GM08714 (cell line): ENCODE data around the gene PLA2G4F.

Experiments
- H3K4me3 ChIP-seq: fragments of 200-500 bp; sonication (Bioruptor generic); 2 replicates; pipeline ENCODE4 v1.5.1; 2014; ENCODE audit warnings: mild to moderate bottlenecking, low read length, inconsistent platforms
- ZNF274 ChIP-seq: IDR thresholded peaks from 2 replicates; pipeline ENCODE4 v1.6.1; 2012; ENCODE audit warnings: mild to moderate bottlenecking, low read depth, low read length

Gene PLA2G4F

DNA sequence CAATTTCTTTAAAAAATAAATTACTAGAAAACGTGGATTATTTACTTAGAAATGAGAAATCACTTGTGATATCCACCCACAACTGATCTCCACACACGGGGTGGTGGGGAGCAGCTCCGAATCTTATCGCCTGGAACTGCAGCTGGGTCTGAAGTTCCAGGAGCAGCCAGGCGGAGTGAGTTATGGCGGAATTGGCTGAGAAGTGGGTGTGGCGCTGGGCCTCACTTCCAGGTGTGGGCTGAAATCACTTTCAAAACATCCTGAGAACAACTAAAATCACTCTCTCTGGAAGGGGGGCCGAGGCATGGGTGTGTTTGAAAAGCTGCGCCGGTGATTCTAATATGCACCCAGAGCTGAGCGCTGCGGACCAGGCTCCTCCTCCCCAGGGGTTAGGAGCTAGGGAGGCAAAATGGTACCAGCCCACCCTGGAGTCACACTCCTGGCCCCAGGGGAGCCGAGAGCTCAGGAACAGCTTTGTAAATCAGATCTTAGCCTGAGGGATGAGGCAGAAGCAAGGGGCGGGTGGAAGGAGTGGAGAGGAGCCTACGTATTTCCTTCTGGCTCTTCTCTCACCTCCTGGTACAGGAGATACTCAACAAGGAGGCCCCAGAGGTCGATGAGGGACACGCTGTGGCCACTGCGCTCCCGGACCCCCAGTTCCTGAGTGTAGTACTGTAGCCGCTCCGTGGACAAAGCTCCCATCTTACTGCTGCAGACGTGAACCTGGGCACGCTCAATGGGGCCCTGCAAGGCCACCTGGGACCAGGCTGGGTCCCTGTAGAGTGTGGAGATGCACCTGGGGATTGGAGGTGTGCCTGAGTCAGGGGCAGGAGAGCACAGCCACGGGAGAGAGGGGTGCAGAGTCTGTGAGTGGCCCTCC is 9.6 kb downstream of the PLA2G4F start:
- no peak overlapping the region for H3K4me3 ChIP-seq
- no peak for TF ChIP-seq ZNF274

DNA sequence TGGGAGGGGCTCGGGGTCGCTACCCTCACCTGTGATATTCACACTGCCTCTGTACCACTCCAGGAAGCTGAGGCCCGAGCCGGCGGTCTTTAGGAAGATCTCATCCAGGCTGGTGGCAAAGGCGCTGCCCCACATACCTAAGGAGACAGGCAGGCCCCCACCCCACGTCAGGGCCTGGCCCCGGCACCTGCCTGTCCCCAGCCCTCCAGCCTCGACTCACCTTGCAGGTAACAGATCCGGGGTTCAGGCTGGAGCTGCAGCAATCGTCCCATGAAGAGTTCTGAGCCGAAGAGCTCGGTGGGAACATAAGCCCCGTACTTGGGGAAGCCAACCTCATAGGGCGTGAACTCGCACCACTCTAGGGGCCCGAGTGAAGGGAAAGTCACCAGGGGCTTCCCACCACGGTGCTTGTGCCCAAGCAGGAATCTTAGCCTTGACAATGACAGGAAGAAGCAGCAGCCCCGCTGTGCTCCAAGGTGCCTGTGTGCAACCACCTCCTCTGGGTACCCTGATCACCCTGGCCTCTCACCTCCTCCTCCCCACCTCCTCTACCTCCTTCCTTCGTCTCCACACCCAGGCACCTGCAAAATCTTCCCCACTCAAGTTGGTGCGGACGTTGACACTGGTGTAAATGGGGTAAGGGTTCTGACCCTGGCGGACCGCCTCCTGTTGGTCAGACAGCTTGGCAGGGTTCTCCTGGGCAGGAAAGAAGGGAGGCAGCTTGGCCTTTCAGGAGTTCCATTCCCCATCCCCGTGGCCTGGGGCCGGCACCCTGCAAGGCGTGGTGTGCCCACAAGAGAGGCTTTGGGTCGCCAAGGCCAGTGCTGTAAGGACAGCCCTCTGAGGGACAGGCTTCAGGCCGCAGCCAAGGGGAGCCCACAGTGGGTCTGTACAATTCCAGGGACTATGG is 10.6 kb downstream of the PLA2G4F start:
- no peak overlapping the region for H3K4me3 ChIP-seq
- no peak for TF ChIP-seq ZNF274

DNA sequence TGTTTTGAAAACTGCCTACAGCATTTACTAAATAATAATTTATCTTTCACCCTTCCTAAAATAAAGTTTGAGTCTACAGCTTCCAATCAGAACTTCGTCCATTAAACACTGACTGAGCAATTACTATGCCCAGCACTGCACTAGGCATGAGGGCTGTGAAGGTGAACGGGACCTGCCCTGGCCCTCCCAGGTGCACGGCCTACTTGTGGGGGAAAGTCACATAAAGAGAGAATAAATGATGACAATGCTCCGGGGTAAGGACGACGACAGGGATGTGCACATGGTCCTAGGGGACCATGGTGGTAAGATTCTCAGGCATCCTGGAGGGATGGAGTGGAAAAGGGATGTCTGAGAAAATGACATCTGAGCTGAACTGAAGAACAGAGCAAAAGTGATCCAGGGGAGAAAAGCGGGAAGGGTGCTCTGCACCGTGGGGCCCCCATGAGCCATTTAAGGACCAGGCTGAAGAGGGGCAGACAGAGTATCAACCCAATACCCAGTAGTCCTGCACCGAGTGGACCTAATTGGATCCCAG is 11.5 kb downstream of the PLA2G4F start:
- no peak for TF ChIP-seq ZNF274

DNA sequence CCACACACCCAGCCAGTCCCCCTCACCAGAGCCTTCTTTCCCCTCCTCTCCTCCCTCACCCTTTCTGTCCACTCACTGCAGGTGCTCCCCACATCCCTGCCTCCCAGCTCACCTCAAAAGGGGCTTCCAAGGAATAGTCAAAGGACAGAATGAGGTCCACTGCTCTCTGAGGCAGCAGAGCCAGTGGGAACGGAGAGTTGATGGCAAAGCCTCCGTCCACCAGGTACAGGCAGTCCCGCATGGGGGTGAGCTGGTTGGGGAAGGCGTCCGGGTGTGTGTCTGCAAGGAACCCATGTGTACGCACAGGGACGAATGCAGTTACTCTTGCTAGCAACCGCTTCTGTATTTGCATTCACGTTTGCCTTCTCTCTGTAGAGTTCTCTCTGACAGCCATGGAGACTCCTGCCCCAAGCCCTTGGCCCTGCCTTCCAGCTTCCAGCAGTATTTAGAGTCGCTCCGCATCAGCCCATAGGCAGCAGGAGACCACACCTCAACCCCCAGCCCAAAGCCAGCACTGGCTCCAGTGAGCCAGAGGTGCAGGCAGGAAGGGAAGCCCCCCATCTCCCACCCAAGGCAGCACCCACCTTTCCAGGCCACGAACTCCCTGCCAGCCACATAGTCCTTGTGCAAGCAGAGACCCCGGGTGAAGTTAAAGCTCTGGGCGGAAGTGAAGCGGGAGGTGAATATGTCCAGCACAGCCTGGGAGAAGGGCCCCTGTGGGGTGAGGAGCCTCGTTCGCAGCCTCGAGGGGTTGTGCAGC is 12.4 kb downstream of the PLA2G4F start:
- TF ChIP-seq ZNF274: no peak
- no peak overlapping the region for H3K4me3 ChIP-seq

More for the DNA sequence above, 11.5 kb downstream of the PLA2G4F start:
- no peak overlapping the region for H3K4me3 ChIP-seq

DNA sequence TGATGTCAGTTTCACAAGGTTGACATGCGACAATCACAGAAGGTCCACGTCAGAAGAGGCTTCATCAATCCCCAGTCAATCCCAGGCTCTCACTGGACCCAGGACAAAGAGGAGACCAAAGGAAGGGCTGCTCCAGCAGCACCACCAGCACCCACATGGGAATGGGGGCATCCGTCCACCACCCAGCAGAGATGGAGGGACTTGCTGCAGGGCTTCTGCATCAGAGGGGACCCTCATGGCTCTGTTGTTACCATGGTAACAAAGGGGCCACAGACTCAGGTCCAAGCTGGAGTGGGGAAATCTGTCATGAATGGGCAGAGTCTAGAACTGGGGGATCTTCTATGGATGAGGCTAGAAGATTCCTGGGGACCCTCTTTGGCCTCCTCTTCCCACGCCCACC is 13.1 kb downstream of the PLA2G4F start:
- TF ChIP-seq ZNF274: no peak
- no peak overlapping the region for H3K4me3 ChIP-seq

DNA sequence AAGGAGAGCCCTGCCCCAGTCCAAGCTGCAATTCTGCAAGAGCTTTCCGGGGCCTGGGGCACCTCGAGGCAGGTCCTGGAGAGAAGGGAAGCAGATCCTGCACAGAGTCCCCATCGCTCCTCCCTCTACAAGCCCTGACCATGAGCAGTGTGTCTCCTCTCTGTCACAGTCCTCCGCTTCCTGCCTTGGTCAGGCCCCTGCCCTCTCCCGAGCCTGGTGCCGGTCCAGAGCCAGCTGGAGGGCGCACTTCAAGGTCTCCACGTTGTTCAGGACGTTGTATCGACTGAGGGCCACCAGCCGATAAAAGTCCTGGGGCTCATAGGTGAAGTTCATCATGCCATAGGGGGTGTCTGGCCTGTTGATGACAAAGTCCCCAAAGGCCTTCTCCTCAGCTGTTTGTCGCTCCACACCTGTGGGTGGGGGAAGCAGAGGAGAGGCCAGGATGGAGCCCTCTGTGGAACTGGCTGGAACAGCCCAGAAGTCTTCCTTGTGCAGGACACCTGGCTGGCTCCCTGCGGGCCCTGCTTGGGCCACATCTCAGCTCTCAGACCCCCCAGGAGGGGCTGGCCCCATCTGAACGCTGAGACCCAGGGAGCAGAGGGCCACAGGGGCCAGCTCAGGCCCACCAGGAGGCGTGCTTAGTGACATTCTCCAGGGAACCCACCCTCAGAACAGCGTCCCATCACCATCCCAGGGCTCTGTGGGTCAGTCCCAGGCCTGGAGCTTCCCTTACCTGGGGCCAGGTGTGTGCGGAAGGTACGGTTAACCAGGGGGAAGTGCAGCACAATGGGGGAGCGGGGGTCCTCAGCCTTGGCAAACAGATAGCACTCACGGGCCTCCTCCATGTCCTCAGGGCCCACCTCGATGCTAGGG is 14.4 kb downstream of the PLA2G4F start:
- no peak overlapping the region for H3K4me3 ChIP-seq
- no peak for TF ChIP-seq ZNF274

DNA sequence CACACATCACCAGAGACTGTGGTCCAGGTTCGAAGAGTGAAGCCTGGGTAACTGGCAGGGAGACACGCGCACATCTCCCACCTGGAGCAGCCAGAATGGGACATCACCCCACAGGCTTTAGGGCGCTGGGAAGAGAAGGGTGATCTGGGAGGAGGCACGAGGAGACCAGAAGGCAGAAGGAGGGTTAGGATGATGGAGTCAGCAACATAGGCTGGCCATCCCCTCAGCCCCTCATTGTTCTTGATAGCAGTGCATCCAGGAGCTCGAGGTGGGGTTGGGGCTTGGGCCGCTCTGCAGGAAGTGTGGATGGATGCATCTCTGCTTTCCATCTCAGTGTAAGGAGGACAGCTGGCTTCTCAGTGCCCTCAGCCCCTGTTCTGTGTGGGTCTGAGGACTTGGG is 15.2 kb downstream of the PLA2G4F start:
- TF ChIP-seq ZNF274: no peak
- no peak overlapping the region for H3K4me3 ChIP-seq

DNA sequence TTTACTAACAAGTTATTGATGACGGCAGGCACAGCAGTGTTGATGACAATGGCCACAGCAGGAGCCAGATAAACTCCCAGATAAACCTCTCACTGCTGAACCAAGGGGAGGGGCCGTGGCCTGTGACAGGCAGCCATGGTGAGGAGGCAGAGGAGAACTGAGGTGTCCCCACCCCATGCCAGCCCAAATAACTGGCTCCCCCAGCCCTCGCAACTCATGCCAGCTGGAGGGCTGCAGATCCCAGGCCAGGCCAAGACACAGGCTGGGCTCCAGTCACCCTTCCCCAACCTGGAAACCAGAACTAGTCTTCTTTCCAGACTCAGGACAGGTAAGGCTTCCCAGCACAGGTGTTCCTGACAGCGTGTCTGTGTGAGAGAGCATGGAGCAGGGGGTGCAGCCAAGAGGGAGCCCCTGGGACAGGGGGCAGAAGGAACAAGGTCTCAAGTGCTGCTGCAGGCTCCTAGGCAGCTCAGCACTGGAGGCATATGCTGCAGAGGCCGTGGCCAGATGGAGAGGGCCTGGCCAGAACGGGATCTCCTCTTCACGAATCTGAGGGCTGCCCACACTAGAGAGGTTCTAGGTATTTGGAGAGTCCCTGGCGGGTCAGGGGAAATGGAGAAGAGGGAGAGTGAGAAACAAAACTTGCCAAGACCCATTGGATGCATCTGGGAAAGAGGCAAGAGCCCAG is 15.9 kb downstream of the PLA2G4F start:
- H3K4me3 ChIP-seq: no peak overlapping the region
- TF ChIP-seq ZNF274: no peak

DNA sequence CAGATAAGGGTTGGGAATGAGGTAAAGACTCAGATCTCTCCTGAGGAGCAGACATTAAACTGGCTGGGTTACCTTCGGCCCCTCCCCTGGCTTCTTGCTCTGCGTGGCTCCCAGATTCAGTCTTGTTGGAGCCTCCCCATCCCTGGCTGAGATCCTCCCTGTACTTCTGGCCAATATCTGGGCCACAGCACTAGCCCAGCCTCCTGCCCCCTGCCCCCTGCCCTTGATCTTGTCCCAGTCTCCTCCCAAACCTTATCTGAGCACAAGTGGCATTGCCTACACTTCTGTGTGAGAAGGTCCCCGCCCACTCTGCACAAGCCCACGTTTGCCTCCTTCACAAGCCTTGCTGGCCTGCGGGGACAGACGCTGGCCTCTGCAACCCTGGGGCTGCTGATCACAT is 16.8 kb downstream of the PLA2G4F start:
- no peak overlapping the region for H3K4me3 ChIP-seq
- TF ChIP-seq ZNF274: no peak

DNA sequence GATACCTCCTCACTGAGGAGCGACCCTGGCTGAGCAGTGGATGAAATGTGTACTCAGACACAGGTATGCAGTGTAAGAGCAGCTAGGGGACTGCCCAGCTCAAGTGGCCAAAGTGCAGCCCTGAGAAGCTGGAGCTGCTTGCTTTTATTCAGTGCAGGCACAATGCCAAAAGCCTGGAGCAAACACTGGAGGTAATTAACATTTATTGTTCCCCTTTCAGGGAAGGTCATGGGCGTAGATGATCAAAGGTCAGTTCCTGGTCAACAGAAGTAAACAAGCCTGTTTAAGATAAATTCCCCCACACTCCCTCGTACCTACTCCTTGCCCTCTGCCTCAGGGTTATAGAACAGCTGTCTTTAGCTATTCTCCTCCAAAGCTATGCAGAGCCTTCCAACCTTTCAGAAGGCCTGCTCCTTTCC is 17.5 kb downstream of the PLA2G4F start:
- no peak overlapping the region for H3K4me3 ChIP-seq
- no peak for TF ChIP-seq ZNF274

DNA sequence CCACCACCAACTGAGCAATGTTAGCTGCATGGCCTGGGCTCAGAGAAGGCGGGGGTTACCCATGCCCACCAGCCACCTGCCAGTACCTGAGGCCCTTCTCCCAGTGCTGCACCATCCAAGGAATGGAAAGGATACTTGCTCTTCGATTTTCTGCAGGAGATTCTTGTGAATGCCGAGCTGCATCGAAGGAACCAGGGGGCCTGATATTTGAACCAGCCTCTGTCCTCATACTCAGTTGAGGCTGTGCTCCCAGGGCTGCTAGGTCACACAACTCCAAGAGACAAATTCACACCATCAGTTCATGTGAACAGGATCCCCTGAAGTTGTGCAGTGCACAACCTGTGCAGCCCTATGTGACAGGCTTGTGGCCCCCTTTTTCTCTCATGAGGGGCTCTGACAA is 18.0 kb downstream of the PLA2G4F start:
- no peak for TF ChIP-seq ZNF274
- H3K4me3 ChIP-seq: no peak overlapping the region

DNA sequence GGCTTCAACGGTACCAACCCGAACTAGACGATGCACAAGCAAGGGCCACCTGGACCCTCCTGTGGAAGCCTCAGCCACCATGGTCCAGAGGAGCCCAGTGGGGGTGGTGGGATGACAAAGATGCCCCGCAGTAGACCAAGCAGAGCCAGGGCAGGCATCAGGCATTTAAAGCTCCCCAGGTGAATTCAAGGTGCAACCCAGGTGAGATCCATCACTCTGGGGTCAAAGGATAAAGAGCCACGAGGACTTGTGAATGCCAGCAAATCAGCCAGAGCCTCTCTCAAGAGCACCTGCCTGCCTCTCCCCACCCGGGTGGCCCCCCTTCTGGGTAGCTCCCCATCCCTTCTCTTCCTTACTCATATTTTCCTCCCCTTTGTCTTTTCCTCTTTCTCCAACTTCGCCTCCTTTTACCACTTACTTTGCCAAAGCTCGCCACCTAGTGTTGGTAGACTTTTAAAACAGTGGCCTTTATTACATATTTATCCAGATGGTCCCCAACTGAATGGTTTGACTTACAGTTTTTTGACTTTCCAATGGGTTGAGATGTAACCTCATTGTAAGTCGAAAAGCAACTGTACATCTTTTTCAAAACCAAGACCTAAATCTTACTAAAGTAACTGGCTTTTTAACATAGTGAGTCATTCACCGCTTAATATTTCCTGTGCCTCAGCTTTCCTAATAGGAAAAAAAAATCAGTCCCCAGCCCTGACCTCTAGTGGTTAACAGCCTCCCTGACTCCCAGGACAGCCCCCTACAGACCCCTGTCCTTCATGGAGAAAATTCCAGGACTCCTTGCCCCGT is 18.8 kb downstream of the PLA2G4F start:
- TF ChIP-seq ZNF274: no peak
- no peak overlapping the region for H3K4me3 ChIP-seq

DNA sequence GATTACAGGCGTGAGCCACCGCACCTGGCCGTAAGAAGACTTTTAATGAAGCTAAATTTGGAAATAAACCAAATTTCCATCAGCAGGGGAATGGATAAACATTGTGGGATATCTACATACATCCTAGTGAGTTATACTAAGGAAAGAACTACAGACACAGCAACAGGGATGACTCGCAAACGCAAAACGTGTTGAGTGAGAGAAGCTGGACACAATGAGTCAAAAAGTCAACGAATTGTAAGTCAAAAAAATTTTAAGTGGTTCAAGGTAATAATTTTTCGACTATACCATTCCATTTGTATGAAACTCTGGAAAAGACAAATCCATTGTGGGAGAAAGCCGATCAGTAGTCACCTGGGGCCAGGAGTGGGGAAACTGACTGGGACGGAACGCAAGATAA is 19.9 kb downstream of the PLA2G4F start:
- no peak for TF ChIP-seq ZNF274
- no peak overlapping the region for H3K4me3 ChIP-seq
